GM18526 (cell line): Measurements from ENCODE around the gene DACT3.

ENCODE experiments used
- POLR2A ChIP-seq: IDR thresholded peaks from 3 replicates; pipeline ENCODE4 v1.6.1; 2011; ENCODE audit not compliant: insufficient read length; ENCODE audit errors: extremely low read depth

Gene DACT3

GRCh38 chr19:46687438-46688145 is 26.6 kb upstream of the DACT3 start:
- TF ChIP-seq POLR2A = no peak

DNA sequence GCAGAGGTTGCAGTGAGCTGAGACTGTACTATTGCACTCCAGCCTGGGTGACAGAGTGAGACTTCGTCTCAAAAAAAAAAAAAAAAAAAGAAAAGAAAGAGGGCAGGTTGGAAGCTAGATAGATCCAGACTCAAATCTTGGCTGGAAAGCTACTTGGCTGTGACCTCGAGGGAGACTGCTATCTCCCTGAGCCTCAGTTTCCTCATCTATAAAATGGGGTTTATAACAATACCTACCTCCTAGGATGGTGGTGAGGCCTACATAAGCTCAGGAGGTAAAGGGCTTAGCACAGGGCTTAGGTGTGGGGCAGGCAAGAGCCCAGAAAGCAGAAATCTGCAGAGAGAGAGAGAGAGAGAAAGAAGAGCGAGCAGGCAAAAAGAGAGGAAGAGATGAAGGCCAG is 24.2 kb upstream of the DACT3 start:
- no peak for TF ChIP-seq POLR2A

- TF ChIP-seq POLR2A = no peak
Measured at GRCh38 chr19:46678110-46678732, 17.2 kb upstream of the DACT3 start.

DNA sequence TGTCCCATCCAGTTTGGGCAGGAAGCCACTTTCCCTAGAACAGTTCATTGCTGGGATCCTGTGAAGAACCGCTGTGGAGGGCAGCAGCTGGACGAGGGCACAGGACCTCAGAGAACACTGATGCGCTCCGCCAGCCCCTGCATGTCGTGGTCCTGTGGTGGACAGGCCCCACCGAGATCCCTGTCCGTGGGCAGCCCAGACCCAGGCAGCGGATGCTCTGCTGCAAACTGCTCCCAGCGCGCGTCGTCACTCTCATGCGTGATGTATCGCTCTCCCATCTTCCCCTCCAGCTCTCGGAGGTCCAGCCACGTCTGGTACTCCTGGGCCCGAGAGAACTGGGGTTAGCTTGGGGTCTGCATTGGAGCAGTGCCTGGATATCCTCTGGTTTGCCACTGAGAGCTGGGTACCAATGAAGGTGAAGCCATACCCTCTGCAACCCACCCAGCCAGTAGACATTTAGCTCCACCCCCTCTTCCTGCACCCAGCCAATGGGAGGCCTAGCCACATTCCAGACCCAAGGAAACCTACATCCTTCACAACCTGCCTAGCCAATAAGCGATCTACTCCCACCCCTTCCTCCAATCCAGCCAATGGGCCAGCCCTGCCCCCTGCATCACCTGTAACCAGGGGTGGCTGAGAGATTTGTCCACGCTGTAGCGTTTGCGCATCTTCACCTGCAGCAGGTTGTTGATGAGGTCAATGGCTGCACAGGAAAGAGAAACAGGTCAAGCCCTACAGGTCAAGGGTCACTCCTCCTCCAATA is 13.6 kb upstream of the DACT3 start:
- no peak for TF ChIP-seq POLR2A

GRCh38 chr19:46670813-46671212 is 9.8 kb upstream of the DACT3 start:
- TF ChIP-seq POLR2A = no peak

GRCh38 chr19:46668662-46669061 is 7.7 kb upstream of the DACT3 start:
- TF ChIP-seq POLR2A = no peak

- no peak for TF ChIP-seq POLR2A
Measured at GRCh38 chr19:46665072-46665471, 4.1 kb upstream of the DACT3 start.

- no peak for TF ChIP-seq POLR2A
Measured at GRCh38 chr19:46661735-46662592, 982 bp upstream of the DACT3 start.

- no peak for TF ChIP-seq POLR2A
Measured at GRCh38 chr19:46660551-46661019, 397 bp downstream of the DACT3 start.

DNA sequence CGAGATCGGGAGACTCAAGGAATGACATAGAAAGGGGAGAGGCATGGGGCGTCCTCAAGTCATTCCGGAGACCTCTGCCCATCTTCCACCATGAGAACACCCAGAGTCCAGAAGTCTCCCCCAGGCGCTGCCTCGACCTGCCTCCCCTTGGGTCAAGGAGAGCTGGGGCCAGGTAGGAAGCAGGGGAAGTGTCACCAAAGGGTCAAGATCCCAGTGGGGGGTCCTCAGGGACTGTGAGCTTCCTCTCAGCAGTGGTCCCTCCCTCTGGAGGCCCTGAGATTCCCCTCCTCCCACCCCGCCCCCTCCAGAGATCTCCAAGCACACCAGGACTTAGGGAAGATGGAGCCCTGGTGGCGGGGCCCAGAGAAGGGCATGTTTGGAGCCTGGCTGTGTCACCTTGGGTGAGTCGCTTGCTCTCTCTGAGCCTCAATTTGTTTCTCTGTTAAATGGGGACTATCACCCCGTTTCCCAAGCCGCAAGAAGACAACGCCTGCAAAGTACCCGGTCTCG is 919 bp downstream of the DACT3 start:
- TF ChIP-seq POLR2A = no peak

DNA sequence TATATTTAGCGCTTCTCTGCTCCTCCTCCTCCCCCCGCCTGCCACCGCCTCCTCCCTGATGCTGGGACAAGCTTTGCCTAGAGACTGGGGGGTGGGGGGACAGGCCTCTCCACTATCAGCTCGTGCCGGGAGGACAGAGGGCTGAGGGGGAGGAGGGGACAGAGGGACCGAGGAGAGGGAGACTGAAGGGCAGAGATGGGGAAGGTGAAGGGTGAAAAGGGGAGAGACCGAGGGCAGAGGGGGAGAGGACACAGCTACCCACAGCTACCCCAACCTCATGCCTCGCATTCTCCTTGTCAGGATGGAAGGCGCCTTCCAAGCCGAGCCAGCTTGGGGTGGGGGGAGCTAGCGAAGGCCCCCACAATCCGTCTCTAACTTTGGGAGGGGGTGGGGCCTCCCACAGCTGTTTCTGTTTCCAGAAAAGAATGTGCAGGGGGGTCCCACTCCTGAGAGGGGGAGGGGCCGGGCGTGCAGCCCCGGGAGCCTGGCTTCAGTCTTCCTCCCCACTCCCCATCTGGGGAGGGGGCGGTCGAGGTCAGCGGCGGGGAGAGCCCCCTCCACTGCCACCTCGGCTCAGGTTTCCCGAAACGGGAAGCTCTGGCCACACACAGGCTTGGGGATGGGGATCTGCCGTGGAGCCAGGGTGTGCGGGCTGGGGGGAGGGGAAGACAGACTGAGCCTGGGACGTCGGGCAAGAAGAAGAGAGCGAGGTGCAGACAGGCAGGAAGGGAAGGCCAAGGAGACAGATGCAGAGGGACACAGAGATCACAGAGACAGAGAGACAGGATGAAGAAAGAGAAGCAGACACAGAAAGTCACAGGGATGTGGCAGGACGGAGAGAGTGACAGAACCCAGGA is 1.6 kb downstream of the DACT3 start:
- no peak for TF ChIP-seq POLR2A

- no peak for TF ChIP-seq POLR2A
Measured at GRCh38 chr19:46656541-46656940, 4.4 kb downstream of the DACT3 start.

DNA sequence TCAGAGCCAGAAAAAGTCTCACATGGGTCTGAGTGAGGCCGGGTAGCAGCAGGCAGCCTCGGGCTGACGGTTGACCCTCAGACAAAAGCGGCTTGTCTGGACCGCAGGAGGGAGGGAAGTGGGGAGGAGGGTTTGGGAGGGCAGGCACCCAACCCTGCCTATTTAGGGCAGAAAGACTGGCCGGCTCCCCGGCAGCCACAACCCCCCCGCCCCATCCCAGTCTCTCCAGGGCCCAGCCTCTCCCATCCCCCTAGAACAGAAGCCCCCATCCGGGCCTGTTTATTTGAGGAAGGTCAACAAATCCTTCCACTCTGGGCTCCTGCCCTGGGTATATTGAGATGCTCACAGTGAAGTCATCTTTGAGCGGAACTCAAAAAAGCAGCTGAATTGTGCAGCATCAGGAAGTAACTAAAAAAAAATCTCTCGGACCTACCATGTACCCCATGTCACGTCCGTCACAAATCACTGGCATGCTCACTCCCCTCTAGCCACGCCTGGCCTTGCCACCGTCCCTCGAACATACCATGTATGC is 6.3 kb downstream of the DACT3 start:
- no peak for TF ChIP-seq POLR2A

DNA sequence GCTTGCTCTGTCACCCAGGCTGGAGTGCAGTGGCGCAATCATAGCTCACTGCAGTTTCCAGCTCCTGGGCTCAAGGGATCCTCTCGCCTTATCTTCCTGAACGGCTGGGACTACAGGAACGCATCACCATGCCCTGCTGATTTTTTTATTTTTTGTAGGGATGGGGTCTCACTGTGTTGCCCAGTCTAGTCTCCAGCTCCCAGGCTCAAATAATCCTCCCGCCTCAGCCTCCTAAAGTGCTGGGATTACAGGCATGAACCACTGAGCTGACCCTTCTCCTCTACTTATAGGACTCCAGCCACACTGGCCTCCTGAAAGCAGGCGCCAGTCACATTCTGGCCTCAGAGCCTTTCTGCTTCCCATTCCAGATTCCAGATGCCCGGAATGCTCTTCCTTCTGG is 10.5 kb downstream of the DACT3 start:
- TF ChIP-seq POLR2A = no peak
